PFSK-1 (cell line): Measurements from ENCODE around the gene KCND1.

Experiments
- FOXP2 ChIP-seq: optimal IDR thresholded peaks from 2 replicates; pipeline ENCODE3; 2011; ENCODE audit warnings: borderline replicate concordance, control low read depth, inconsistent platforms; ENCODE audit not compliant: insufficient read depth; ENCODE audit errors: extremely low read length, extremely low read depth
- POLR2AphosphoS5 ChIP-seq: IDR thresholded peaks from 2 replicates; pipeline ENCODE4 v1.6.1; 2012; ENCODE audit warnings: low read depth, mild to moderate bottlenecking, control low read depth, low read length, moderate library complexity
- REST ChIP-seq, 2 experiments: IDR thresholded peaks; 2 replicates each; pipeline versions ENCODE4 v1.6.1 to v1.8.0; 2011 to 2012; ENCODE audit warnings: low read depth in 2 of 2, low read length in 2 of 2, control low read depth in 1 of 2, inconsistent platforms in 1 of 2, mild to moderate bottlenecking in 1 of 2, moderate library complexity in 1 of 2; ENCODE audit not compliant: insufficient read depth in 1 of 2
- SIN3A ChIP-seq: IDR thresholded peaks from 2 replicates; pipeline ENCODE4 v1.6.1; 2012; ENCODE audit warnings: mild to moderate bottlenecking, low read length, moderate library complexity, borderline replicate concordance; ENCODE audit not compliant: insufficient read depth
- TAF1 ChIP-seq: IDR thresholded peaks from 2 replicates; pipeline ENCODE4 v1.6.1; 2012; ENCODE audit warnings: low read length, control low read depth, borderline replicate concordance; ENCODE audit not compliant: insufficient read depth

KCND1 gene

GRCh38 chrX:48927123-48927522 lies 44.5 kb downstream of the KCND1 start:
- no peak for TF ChIP-seq FOXP2
- no peak for TF ChIP-seq SIN3A
- no peak for TF ChIP-seq POLR2AphosphoS5
- TF ChIP-seq TAF1, result no peak
- TF ChIP-seq REST (IDR thresholded peaks at IDR 0.05; ENCODE audit: insufficient read depth in 1 of 2, low read depth in 2 of 2, low read length in 2 of 2), result no peak

DNA sequence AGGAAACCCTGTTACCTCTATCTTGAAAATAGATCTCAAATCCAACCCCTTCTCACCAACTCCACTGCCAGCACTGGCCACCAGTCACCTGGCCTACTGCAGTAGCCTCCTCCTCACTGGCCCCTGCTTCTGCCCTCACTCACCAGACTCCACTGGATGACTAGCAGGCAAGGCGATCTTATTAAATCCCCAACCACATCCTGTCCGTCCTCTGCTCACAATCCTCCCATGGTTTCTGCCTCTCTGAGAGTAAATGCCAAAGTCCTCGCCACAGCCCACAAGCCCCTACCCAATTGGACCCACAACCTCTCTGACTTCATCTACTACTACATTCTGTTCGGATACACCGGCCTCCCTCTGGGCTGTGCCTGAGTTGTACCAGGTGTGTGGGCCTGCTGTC lies 47.4 kb downstream of the KCND1 start:
- TF ChIP-seq REST (IDR thresholded peaks at IDR 0.05; ENCODE audit: insufficient read depth in 1 of 2, low read depth in 2 of 2, low read length in 2 of 2) (no peak), POLR2AphosphoS5 (no peak), SIN3A (no peak), TAF1 (no peak), FOXP2 (no peak)

- no peak for TF ChIP-seq SIN3A
- TF ChIP-seq REST (IDR thresholded peaks at IDR 0.05; ENCODE audit: insufficient read depth in 1 of 2, low read depth in 2 of 2, low read length in 2 of 2), result no peak
- TF ChIP-seq TAF1, result no peak
Measured at GRCh38 chrX:48923771-48924170, 47.9 kb downstream of the KCND1 start.

DNA sequence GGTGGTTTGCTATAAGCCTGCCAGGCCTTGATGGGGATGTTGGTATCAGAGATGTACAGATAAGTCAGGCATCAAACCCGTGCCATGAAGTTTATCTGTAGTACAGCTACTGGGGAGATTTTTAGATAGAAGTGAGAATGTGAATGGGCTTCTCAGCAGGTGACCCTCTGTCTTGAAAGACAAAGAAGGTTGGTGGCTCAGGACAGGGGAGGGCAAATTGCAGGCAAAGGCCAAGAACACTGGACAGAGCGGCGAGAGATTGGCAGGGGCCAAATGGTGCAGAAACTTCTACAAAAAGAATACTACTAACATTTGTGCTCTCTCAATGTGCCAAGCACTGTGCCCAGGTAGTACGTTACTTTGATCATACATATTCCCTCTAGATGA lies 50.9 kb downstream of the KCND1 start:
- TF ChIP-seq FOXP2 (no peak), POLR2AphosphoS5 (no peak), SIN3A (no peak), TAF1 (no peak), REST (IDR thresholded peaks at IDR 0.05; ENCODE audit: insufficient read depth in 1 of 2, low read depth in 2 of 2, low read length in 2 of 2) (no peak)

DNA sequence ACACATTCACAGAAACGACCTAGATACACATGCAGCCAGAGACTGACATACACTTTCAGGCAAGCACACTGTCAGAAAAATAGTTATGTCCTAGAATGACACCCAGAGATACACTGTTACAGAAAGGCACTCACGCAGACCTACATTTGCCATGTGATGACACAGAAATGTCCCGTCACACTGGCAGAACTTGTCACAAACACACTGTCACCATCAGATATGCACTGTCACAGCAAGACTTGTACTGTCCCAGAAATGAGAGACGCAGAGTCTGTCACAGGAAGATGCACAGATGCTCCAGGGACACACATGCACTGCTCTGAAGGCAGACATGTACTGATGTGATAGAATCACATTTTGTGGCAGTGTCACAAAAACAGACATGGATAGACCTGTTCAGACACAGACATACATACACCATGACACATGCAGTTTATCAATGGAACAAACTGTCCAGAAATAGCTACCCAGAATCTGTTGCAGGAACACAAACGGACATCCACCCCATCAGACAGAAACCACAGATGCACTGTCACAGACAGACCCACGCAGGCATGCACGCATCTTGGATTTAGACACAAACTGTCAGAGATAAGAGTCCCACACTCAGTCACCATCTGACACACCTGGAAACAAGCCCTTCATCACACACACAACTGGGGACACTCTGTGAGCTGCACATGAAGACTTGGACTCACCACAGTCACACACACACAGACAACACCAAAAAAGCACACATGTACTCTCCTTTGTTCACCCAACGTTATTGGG lies 51.5 kb downstream of the KCND1 start:
- TF ChIP-seq SIN3A (no peak), FOXP2 (no peak), REST (IDR thresholded peaks at IDR 0.05; ENCODE audit: insufficient read depth in 1 of 2, low read depth in 2 of 2, low read length in 2 of 2) (no peak), TAF1 (no peak), POLR2AphosphoS5 (no peak)
